BE2C (cell line): ENCODE measurements around the gene PLVAP.

ENCODE experiments used
- DNase-seq: peaks from one replicate; pipeline ENCODE4 v3.0.0-alpha.2; 2020
- H3K27me3 ChIP-seq: fragments of 250-450 bp; sonication (Bioruptor Pico); 2 replicates; pipeline ENCODE4 v1.5.1; 2020; ENCODE audit warnings: mild to moderate bottlenecking
- H3K36me3 ChIP-seq: fragments of 250-450 bp; sonication (Bioruptor Pico); 2 replicates; pipeline ENCODE4 v1.5.1; 2020; ENCODE audit warnings: mild to moderate bottlenecking
- H3K4me1 ChIP-seq: fragments of 250-450 bp; sonication (Bioruptor Pico); 2 replicates; pipeline ENCODE4 v1.5.1; 2020
- H3K4me3 ChIP-seq: 2 replicates; pipeline ENCODE4 v1.5.1; 2011; ENCODE audit warnings: low read depth, low read length
- H3K9me3 ChIP-seq: fragments of 250-450 bp; sonication (Bioruptor Pico); 2 replicates; pipeline ENCODE4 v1.5.1; 2020
- CTCF ChIP-seq: IDR thresholded peaks from 2 replicates; pipeline ENCODE4 v1.5.1; 2012; ENCODE audit warnings: mild to moderate bottlenecking, low read depth, low read length

The PLVAP gene

DNA sequence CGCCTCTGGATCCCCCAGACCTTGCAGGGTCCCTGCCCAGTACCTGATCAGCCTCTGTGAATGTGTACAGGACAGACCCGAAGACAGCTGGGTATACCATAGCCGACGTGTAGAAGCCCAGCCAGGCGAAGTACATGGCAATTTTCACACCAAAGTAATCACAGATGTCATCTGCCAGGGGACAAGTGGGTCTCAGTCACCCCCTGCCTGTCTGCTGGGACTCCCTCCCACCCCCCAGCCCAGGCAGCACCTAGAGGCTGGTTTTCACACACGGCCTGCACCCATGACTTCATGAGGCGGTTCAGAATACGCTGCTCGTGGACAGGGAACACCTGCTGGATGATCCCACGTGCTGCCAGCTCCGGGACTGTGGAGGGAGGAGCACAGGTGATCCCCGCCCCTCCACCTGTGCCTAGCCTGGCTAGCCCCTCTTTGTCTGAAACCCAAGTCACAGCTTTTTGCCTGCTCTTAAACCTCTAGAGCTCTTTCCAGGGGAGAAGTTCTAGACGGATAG is 46.0 kb downstream of the PLVAP start:
- Histone ChIP-seq H3K9me3 (no peaks in the 10 kb centered on the region), H3K4me3 (no peak overlapping the region), H3K4me1 (no peaks in the 10 kb centered on the region; the same call in 1 of the 2 replicates), H3K27me3 (no peaks in the 10 kb centered on the region), H3K36me3 (no peaks in the 10 kb centered on the region)
- no peak for TF ChIP-seq CTCF
- no peak for DNase-seq

DNA sequence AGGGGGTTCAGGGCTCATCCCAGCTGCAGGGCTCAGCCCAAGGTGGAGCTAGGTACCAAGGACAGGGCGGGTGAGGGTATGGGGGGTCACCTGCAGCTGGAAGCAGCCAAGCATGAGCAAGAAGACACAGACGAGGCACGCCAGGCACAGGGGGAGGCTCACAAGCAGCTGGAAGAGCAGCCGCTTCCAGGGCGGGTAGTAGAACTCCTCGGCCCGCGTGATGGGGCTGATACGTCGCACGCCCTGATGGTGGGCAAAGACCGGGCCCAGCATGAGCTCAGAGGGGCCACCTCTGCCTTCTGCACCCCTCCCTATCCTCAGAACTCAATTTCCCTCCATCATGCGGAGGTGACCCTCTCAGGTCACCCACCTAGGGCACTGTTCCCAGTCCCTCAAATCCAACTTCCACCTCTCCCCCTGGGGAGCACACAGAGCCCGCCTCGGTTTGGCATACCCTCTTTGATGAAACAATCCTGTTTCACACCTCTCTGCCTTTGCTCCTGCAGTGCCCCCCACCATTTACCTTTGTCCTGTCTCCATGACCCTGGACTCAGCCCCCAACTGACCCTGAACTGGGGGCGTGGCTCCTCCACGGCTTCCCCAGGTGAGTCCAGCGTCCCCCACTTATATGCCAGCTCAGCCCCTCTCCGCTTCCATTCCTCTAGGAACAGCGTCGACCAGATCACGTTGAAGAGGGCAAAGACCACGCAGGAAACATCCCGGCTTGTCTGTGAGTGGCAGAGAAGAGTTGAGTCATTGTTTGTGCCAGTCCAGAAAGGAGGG is 46.7 kb downstream of the PLVAP start:
- no peak for DNase-seq
- no peaks in the 10 kb centered on the region for H3K9me3 ChIP-seq
- H3K4me3 ChIP-seq, result no peak overlapping the region
- no peaks in the 10 kb centered on the region; the same call in 1 of the 2 replicates for H3K4me1 ChIP-seq
- no peaks in the 10 kb centered on the region for H3K36me3 ChIP-seq
- TF ChIP-seq CTCF, result no peak
- no peaks in the 10 kb centered on the region for H3K27me3 ChIP-seq

- no peak overlapping the region for H3K4me3 ChIP-seq
- H3K9me3 ChIP-seq, result no peaks in the 10 kb centered on the region
- no peaks in the 10 kb centered on the region for H3K27me3 ChIP-seq
- no peak for DNase-seq
- no peaks in the 10 kb centered on the region; the same call in 1 of the 2 replicates for H3K4me1 ChIP-seq
- no peaks in the 10 kb centered on the region for H3K36me3 ChIP-seq
- no peak for TF ChIP-seq CTCF
Observed at GRCh38 chr19:17329366-17330261, 47.5 kb downstream of the PLVAP start.

DNA sequence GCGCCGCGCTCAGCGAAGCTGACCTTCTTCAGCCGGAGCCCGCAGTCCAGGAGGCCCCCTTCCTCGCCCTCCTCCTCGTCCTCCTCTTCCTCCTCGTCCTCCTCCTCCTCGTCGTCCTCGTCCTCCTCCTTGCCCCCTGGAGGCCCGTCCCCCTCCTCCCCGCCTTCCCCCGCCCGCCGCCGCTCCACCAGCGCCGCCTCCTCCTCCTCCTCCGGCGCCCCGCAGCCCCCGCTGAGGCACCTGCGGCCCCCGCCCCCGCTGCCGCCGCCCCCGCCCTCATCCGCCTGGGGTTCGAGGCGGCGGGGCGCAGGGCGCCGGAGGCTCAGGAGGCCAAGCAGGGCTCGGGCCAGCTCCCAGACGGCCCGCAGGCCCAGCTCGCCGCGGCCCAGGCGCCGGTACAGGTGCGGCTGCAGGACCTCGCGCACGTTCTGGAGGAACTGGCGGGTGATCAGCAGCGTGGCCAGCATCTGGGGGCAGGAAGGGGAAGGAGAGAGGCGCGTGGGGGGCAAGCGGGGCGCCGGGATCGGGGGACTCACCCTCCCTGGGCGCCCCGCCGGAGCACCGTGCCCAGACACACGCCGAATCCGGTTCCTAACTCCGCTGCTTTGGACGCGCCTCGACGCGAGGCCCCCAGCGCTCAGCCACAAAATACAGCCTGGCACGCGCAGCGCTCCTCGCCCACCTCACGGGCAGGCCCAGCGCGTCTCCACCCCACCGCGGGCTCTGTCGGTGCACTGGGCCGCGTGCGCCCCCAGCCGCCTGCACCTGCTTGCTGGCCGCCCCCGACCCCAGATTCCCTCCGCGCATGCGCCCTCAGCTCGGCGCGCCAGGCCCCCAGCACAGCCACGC is 48.4 kb downstream of the PLVAP start:
- H3K4me1 ChIP-seq, result no peaks in the 10 kb centered on the region; the same call in 1 of the 2 replicates
- H3K9me3 ChIP-seq, result no peaks in the 10 kb centered on the region
- H3K27me3 ChIP-seq, result no peaks in the 10 kb centered on the region
- no peak for DNase-seq
- no peak overlapping the region for H3K4me3 ChIP-seq
- TF ChIP-seq CTCF, result no peak
- no peaks in the 10 kb centered on the region for H3K36me3 ChIP-seq

DNA sequence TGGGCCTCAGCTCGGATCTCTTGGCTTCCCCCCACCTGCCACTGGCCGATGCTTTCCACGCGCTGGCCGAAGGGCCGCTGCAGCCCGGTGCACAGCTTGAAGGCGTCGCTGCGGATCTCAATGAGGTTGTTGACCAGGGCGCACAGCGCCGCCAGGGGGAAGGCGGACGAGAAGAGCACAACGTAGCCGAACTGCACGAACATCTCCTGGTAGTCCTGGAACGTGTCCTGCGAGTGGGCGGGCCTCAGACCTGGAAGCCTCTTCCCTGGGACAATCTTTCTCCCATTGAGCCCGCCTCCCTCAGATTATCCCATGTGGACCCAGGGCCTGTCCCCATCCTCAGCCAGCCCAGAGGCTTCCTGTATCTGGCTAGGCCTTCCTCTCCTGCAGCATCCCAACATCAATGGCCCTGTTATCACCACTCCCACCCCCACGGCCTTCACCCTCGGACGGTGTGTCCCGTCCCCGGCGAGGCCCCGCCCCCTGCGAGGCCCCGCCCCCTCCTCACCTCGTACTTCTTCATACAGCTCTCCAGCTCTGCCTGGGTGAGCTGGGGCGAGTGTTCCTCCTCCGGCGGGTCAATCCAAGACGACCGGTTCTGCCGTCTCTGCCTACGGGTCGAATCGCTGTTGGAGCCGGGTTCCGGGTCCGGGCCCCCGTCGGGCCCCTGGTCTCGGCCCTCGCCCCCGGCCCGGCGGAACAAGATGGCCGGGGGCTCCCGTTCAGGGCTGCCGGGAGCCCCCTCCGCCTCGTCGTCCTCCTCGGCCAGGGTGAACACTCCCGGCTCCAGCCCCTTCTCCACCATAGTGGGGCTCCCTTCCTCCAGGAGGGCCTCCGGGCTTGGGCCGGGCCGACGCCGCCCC is 49.3 kb downstream of the PLVAP start:
- no peak for DNase-seq
- Histone ChIP-seq H3K9me3 (no peaks in the 10 kb centered on the region), H3K4me3 (no peak overlapping the region), H3K27me3 (no peaks in the 10 kb centered on the region), H3K4me1 (no peaks in the 10 kb centered on the region; the same call in 1 of the 2 replicates), H3K36me3 (no peaks in the 10 kb centered on the region)
- TF ChIP-seq CTCF, result no peak
